K562 (cell line): ENCODE data around the gene SHLD2. TPM values are rescaled to one million over a fixed set of nuclear protein-coding genes. Genes with fewer than 3 reads are reported as not detected.
"Not testable (repeated sequence)": the region's sequence is repeated elsewhere in the genome, so short reads cannot be mapped to it uniquely, and the experiment has no call there.

Experiments used
- ATAC-seq: fragments of 200-7000 bp; cut with Tn5 transposase; 3 replicates; pipeline ENCODE4 v1.9.1; 2020; ENCODE audit warnings: moderate library complexity
- BruUV-seq: library from RNA; stranded (reverse); fragments of 400-500 nt; replicated peaks from 2 replicates; lab custom pipeline; 2021; lab: Mats Ljungman, UMichigan
- CTCF ChIA-PET: fragments of 300-600 bp; formaldehyde crosslinking; extraction: SDS; loops from one replicate; lab custom pipeline; 2021; ENCODE audit warnings: low intra/inter-chr PET ratio; lab: Yijun Ruan, JAX
- POLR2A ChIA-PET: fragments of 300-600, 350-650 bp; sonication (Branson Sonifier 250); formaldehyde crosslinking; extraction: SDS; loops from one replicate; lab custom pipeline; 2021; ENCODE audit warnings: antibody characterized with exemption, inconsistent platforms; lab: Yijun Ruan, JAX
- DNase-seq, 4 experiments: peaks; one replicate each; pipeline versions ENCODE4 v3.0.0 to v3.0.0-alpha.2; 2011 to 2018; ENCODE audit warnings: low spot score in 3 of 4, mixed read lengths in 3 of 4; ENCODE audit errors: extremely low read depth in 1 of 4
- FAIRE-seq: peaks from 2 replicates; lab custom pipeline; 2011; peaks lifted over from hg19 to GRCh38; lab: Jason Lieb, UNC
- H2AFZ ChIP-seq: 2 replicates; pipeline ENCODE4 v1.6.0; 2011; ENCODE audit warnings: low read depth, low read length, control low read depth, inconsistent platforms
- H3K27ac ChIP-seq: fragments of 200-600 bp; 3 replicates; pipeline ENCODE4 v1.8.0; 2011; ENCODE audit warnings: low read depth, mild to moderate bottlenecking, control low read depth, inconsistent platforms, low read length, moderate library complexity, mixed read lengths; ENCODE audit errors: extremely low read depth
- H3K27me3 ChIP-seq, 2 experiments: fragments of 300-600 bp in 1 of 2; 2 replicates in 1 of 2; 3 replicates in 1 of 2; pipeline versions ENCODE4 v1.6.0 to v1.8.0; 2011; ENCODE audit warnings: inconsistent platforms in 2 of 2, low read length in 2 of 2, mild to moderate bottlenecking in 1 of 2, mixed read lengths in 1 of 2, moderate library complexity in 1 of 2; ENCODE audit not compliant: control insufficient read depth in 2 of 2, insufficient read depth in 2 of 2
- H3K36me3 ChIP-seq: fragments of 300-600 bp; 3 replicates; pipeline ENCODE4 v1.8.0; 2011; ENCODE audit warnings: mild to moderate bottlenecking, low read length, inconsistent platforms; ENCODE audit not compliant: control insufficient read depth, insufficient read depth
- H3K4me1 ChIP-seq, 2 experiments: fragments of 200-600 bp in 1 of 2; replicated peaks in 1 of 2; 2 replicates in 1 of 2; 3 replicates in 1 of 2; pipeline versions ENCODE4 v1.5.1 to v1.8.0; 2011; ENCODE audit warnings: inconsistent platforms in 2 of 2, low read length in 2 of 2, mild to moderate bottlenecking in 1 of 2, mixed read lengths in 1 of 2, moderate library complexity in 1 of 2; ENCODE audit not compliant: control insufficient read depth in 2 of 2, insufficient read depth in 2 of 2
- H3K4me2 ChIP-seq: 2 replicates; pipeline ENCODE4 v1.6.1; 2011; ENCODE audit warnings: low read length, control low read depth, inconsistent platforms, mixed read lengths; ENCODE audit not compliant: insufficient read depth
- H3K4me3 ChIP-seq: fragments of 200-600 bp; sonication (generic), shearing (Covaris generic); 2 replicates; pipeline ENCODE4 v1.5.1; 2016; ENCODE audit warnings: control low read depth, inconsistent platforms
- H3K79me2 ChIP-seq: fragments of 200-600 bp; 3 replicates; pipeline ENCODE4 v1.8.0; 2011; ENCODE audit warnings: low read length, inconsistent platforms; ENCODE audit not compliant: control insufficient read depth, insufficient read depth
- H3K9ac ChIP-seq, 2 experiments: 2 replicates each; pipeline versions ENCODE4 v1.6.0 to v1.6.1; 2011; ENCODE audit warnings: low read depth in 2 of 2, low read length in 2 of 2, control low read depth in 1 of 2, inconsistent platforms in 1 of 2, mild to moderate bottlenecking in 1 of 2, mixed read lengths in 1 of 2; ENCODE audit not compliant: insufficient read depth in 1 of 2
- H3K9me1 ChIP-seq: one replicate; pipeline ENCODE4 v1.6.0; 2011; ENCODE audit warnings: inconsistent platforms, mild to moderate bottlenecking, low read length, moderate library complexity; ENCODE audit not compliant: control insufficient read depth, insufficient read depth
- H3K9me3 ChIP-seq: replicated peaks from 2 replicates; pipeline ENCODE4 v1.5.1; 2011; ENCODE audit warnings: low read depth, low read length, inconsistent platforms; ENCODE audit not compliant: control insufficient read depth, insufficient read depth
- H4K20me1 ChIP-seq: replicated peaks from 2 replicates; pipeline ENCODE4 v1.6.1; 2011; ENCODE audit warnings: low read length, inconsistent platforms, mixed read lengths; ENCODE audit not compliant: control insufficient read depth, insufficient read depth
- WGBS: fragments of 100-300 bp; shearing (Covaris generic); methylation state at CpG from one replicate; pipeline ENCODE4 v1.1.6; 2016; ENCODE audit warnings: low coverage, mixed read lengths; ENCODE audit not compliant: insufficient coverage; ENCODE audit errors: missing lambda C conversion rate; 5-methylcytosine and 5-hydroxymethylcytosine counted together
- in situ Hi-C: fragments of 300-500 bp; cut with MboI; formaldehyde crosslinking; loops from 4 replicates; pipeline ENCODE4 v1.15.0; 2018; ENCODE audit warnings: inconsistent platforms, mixed read lengths
- intact Hi-C: fragments of 100-400 bp; cut with micrococcal nuclease; formaldehyde crosslinking; loops from 2 replicates; pipeline ENCODE4 v1.14.2; 2022
- polyA plus RNA-seq, 8 experiments: library from polyadenylated mRNA; depleted of rRNA in 4 of 8; stranded (reverse) in 5 of 8; unstranded in 3 of 8; fragments of >200 nt; fragmentation: Nextera tagmentation in 2 of 8; fragmentation: Illumina TruSeq in 1 of 8; extraction: Ambion mirVana in 2 of 8; extraction: Trizol in 1 of 8; gene quantifications; 2 replicates each; pipeline versions ENCODE4 v1.2.1 to v1.2.3, GENCODE V29; 2011 to 2014; ENCODE audit warnings: inconsistent platforms in 1 of 8, missing spikeins in 1 of 8
- total RNA-seq, 7 experiments: library from RNA; depleted of rRNA in 6 of 7; stranded (reverse); fragments of >200 nt in 6 of 7; fragmentation: Illumina TruSeq in 2 of 7; extraction: Trizol in 2 of 7; gene quantifications; 2 replicates each; pipeline versions ENCODE4 v1.2.1 to v1.2.3, GENCODE V29; 2011 to 2021; ENCODE audit warnings: low replicate concordance in 1 of 7

SHLD2 gene
- total and polyA plus RNA-seq, 9 of the 15 experiments (the other 6 are each of a cell fraction or from before 2014, with no cell fraction given): 21.6 to 51.2 (median 39.4) TPM

- FAIRE-seq, H3K4me3 ChIP-seq, H3K9me1 ChIP-seq, H4K20me1 ChIP-seq, in situ Hi-C loops, BruUV-seq, H3K27me3 ChIP-seq, H3K9ac ChIP-seq, H2AFZ ChIP-seq, H3K36me3 ChIP-seq, H3K27ac ChIP-seq, ATAC-seq, POLR2A ChIA-PET, H3K4me1 ChIP-seq, H3K79me2 ChIP-seq, CTCF ChIA-PET, intact Hi-C loops, DNase-seq, H3K4me2 ChIP-seq, H3K9me3 ChIP-seq: not testable (repeated sequence)
- no CpG with 5 or more reads among the region's 7 CpGs for WGBS
These were observed 139.8 kb downstream of the SHLD2 start for GRCh38 chr10:87234854-87235253.

- H3K27ac ChIP-seq, BruUV-seq, intact Hi-C loops, in situ Hi-C loops, CTCF ChIA-PET, FAIRE-seq, POLR2A ChIA-PET, H3K9ac ChIP-seq, H3K36me3 ChIP-seq, H3K4me1 ChIP-seq, H3K9me1 ChIP-seq, H2AFZ ChIP-seq, H3K4me3 ChIP-seq, H3K79me2 ChIP-seq, DNase-seq, H4K20me1 ChIP-seq, ATAC-seq, H3K9me3 ChIP-seq, H3K4me2 ChIP-seq, H3K27me3 ChIP-seq: not testable (repeated sequence)
- 94% methylated on average over 3 of the region's 5 CpGs for whole genome bisulfite sequencing
These were observed 142.2 kb downstream of the SHLD2 start for GRCh38 chr10:87237244-87237643.

GRCh38 chr10:87239346-87239808 is 144.4 kb downstream of the SHLD2 start:
- DNase-seq, H3K9ac ChIP-seq, H3K4me2 ChIP-seq, H2AFZ ChIP-seq, BruUV-seq, in situ Hi-C loops, H4K20me1 ChIP-seq, H3K4me3 ChIP-seq, H3K9me1 ChIP-seq, H3K27me3 ChIP-seq, H3K4me1 ChIP-seq, POLR2A ChIA-PET, H3K27ac ChIP-seq, ATAC-seq, CTCF ChIA-PET, H3K36me3 ChIP-seq, H3K9me3 ChIP-seq, H3K79me2 ChIP-seq, intact Hi-C loops, FAIRE-seq: not testable (repeated sequence)
- WGBS: 93% methylated on average over 2 of the region's 6 CpGs
